ENCODE data around the gene ELF1. TPM values are rescaled to one million over a fixed set of nuclear protein-coding genes. Genes with fewer than 3 reads are reported as not detected.

ELF1 gene
- total RNA-seq, 1 donor from 2014 or later, result 47.4 TPM

- TF ChIP-seq CTCF (conservative IDR thresholded peaks at IDR 0.05), result no peak
- Mint-ChIP-seq H3K4me3 (peak overlapping the region; percentile 50), H3K27ac (peak overlapping the region; percentile 50), H3K27me3 (peaks cover 10% of the 10 kb centered on the region), H3K9me3 (no peaks in the 10 kb centered on the region), H3K36me3 (peaks cover 14% of the 10 kb centered on the region), H3K4me1 (ENCODE audit: unreplicated experiment) (peaks cover 39% of the 10 kb centered on the region)
- DNase-seq (ENCODE audit: extremely low spot score, unreplicated experiment), result no peak
These were observed 37.1 kb upstream of the ELF1 start for GRCh38 chr13:41056194-41056593.

- H3K36me3 Mint-ChIP-seq, result peaks cover 21% of the 10 kb centered on the region
- H3K27ac Mint-ChIP-seq, result peak overlapping the region; percentile 67
- no peaks in the 10 kb centered on the region for H3K9me3 Mint-ChIP-seq
- DNase-seq (ENCODE audit: extremely low spot score, unreplicated experiment), result no peak
- peak overlapping the region; percentile 3 for H3K4me3 Mint-ChIP-seq
- peak; percentile 46 for TF ChIP-seq CTCF (conservative IDR thresholded peaks at IDR 0.05)
- no peaks in the 10 kb centered on the region for H3K27me3 Mint-ChIP-seq
- H3K4me1 Mint-ChIP-seq (ENCODE audit: unreplicated experiment), result peaks cover 41% of the 10 kb centered on the region
These were observed 36.0 kb upstream of the ELF1 start for GRCh38 chr13:41054919-41055619.

- Mint-ChIP-seq H3K9me3 (peaks cover 4% of the 10 kb centered on the region), H3K36me3 (peaks cover 29% of the 10 kb centered on the region), H3K27ac (peak overlapping the region; percentile 67), H3K4me3 (peak overlapping the region; percentile 15), H3K27me3 (no peaks in the 10 kb centered on the region), H3K4me1 (ENCODE audit: unreplicated experiment) (peaks cover 41% of the 10 kb centered on the region)
- DNase-seq (ENCODE audit: extremely low spot score, unreplicated experiment), result no peak
- TF ChIP-seq CTCF (conservative IDR thresholded peaks at IDR 0.05), result peak; percentile 78
These were observed 35.2 kb upstream of the ELF1 start for GRCh38 chr13:41054212-41054877.

- H3K27me3 Mint-ChIP-seq, result no peaks in the 10 kb centered on the region
- no peak for TF ChIP-seq CTCF (conservative IDR thresholded peaks at IDR 0.05)
- peaks cover 37% of the 10 kb centered on the region for H3K36me3 Mint-ChIP-seq
- no peak overlapping the region for H3K27ac Mint-ChIP-seq
- DNase-seq (ENCODE audit: extremely low spot score, unreplicated experiment), result no peak
- peaks cover 40% of the 10 kb centered on the region for H3K4me1 Mint-ChIP-seq (ENCODE audit: unreplicated experiment)
- H3K9me3 Mint-ChIP-seq, result peaks cover 11% of the 10 kb centered on the region
- no peak overlapping the region for H3K4me3 Mint-ChIP-seq
These were observed 34.3 kb upstream of the ELF1 start for GRCh38 chr13:41053384-41053826.

GRCh38 chr13:41052441-41052840, 33.3 kb upstream of the ELF1 start:
- TF ChIP-seq CTCF (conservative IDR thresholded peaks at IDR 0.05), result no peak
- no peak for DNase-seq (ENCODE audit: extremely low spot score, unreplicated experiment)
- peaks cover 33% of the 10 kb centered on the region for H3K4me1 Mint-ChIP-seq (ENCODE audit: unreplicated experiment)
- H3K27ac Mint-ChIP-seq, result no peak overlapping the region
- peaks cover 11% of the 10 kb centered on the region for H3K9me3 Mint-ChIP-seq
- peaks cover 33% of the 10 kb centered on the region for H3K36me3 Mint-ChIP-seq
- H3K4me3 Mint-ChIP-seq, result no peak overlapping the region
- no peaks in the 10 kb centered on the region for H3K27me3 Mint-ChIP-seq

Measured in type B pancreatic cell (in vitro differentiated cells).